ENCODE data around the gene HOXC11. TPM values are rescaled to one million over a fixed set of nuclear protein-coding genes. Genes with fewer than 3 reads are reported as not detected.

The HOXC11 gene
- total and polyA plus RNA-seq, 2 donors (not counting 1 experiment from before 2014, with no cell fraction given): not detected

- Histone ChIP-seq H3K36me3 (replicated peaks in 1 of 2; ENCODE audit: control extremely low read depth in 1 of 2, control insufficient read depth in 1 of 2, extremely low read depth in 1 of 2, insufficient read depth in 2 of 2, low read length in 1 of 2) (no peaks in the 10 kb centered on the region), H3K9ac (ENCODE audit: low read length) (no peak overlapping the region), H3K27me3 (replicated peaks in 1 of 4; ENCODE audit: control extremely low read depth in 1 of 4, control insufficient read depth in 3 of 4, insufficient read depth in 4 of 4, low read length in 3 of 4) (peaks cover 0 to 91% (median 82%) of the 10 kb centered on the region in 4 experiments), H3K9me3 (ENCODE audit: control extremely low read depth in 1 of 3, control insufficient read depth in 2 of 3, insufficient read depth in 1 of 3, low read length in 2 of 3) (peaks cover 0 to 35% (median 6%) of the 10 kb centered on the region in 3 donors), H3K27ac (ENCODE audit: low read length in 2 of 2) (no peak overlapping the region), H3K4me1 (ENCODE audit: control insufficient read depth in 2 of 2, insufficient read depth in 2 of 2, low read length in 2 of 2) (peaks cover 20 to 51% of the 10 kb centered on the region in 2 donors), H2AFZ (ENCODE audit: insufficient read depth, low read depth, low read length, poor library complexity, severe bottlenecking) (no peak overlapping the region), H3K4me3 (ENCODE audit: control extremely low read depth in 1 of 5, extremely low read depth in 1 of 5, insufficient read depth in 1 of 5, low read depth in 2 of 5, low read length in 4 of 5) (no peak overlapping the region), H3K4me2 (replicated peaks; ENCODE audit: low read depth, low read length, poor library complexity, severe bottlenecking) (no peak overlapping the region), H4K20me1 (ENCODE audit: control insufficient read depth, insufficient read depth, low read length, poor library complexity, severe bottlenecking) (no peaks in the 10 kb centered on the region), H3K79me2 (ENCODE audit: control insufficient read depth, insufficient read depth, low read length) (no peaks in the 10 kb centered on the region)
- DNase-seq (no peak), ATAC-seq (ENCODE audit: low read depth) (no peak)
- intact Hi-C loops (cut with micrococcal nuclease): loop anchor here (5.0 kb wide), 2 partner anchors 35 to 60 kb away; partner anchors contain the start of gene HOXC12
- H3K9me3 Mint-ChIP-seq (ENCODE audit: insufficient read depth): no peaks in the 10 kb centered on the region
- no peak for TF ChIP-seq CTCF (IDR thresholded peaks at IDR 0.05)
- H3K4me3 Mint-ChIP-seq: no peak overlapping the region
- H3K27me3 Mint-ChIP-seq: peaks cover 72% of the 10 kb centered on the region
- POLR2A ChIA-PET: no interaction called here
- CTCF ChIA-PET: interaction anchor here (0.7 to 2.4 kb wide), 7 partner anchors 21 to 416 kb away, joined by 3 to 10 read pairs (median 3); partner anchors contain the start of gene HOXC5
- WGBS (ENCODE audit: insufficient coverage): 60% methylated on average over 1 of the region's 14 CpGs
- H3K4me1 Mint-ChIP-seq: peaks cover 26% of the 10 kb centered on the region
- H3K27ac Mint-ChIP-seq: no peak overlapping the region
These were observed 39.0 kb downstream of the HOXC11 start for GRCh38 chr12:54011665-54012532.
